Hematopoietic multipotent progenitor cell (in vitro differentiated cells): Measurements from ENCODE around the gene NAPEPLD. TPM values are rescaled to one million over a fixed set of nuclear protein-coding genes. Genes with fewer than 3 reads are reported as not detected.
"Not testable (repeated sequence)": the region's sequence is repeated elsewhere in the genome, so short reads cannot be mapped to it uniquely, and the experiment has no call there.

Experiments
- DNase-seq, 3 donors: peaks; one replicate each; pipeline ENCODE4 v3.0.0-alpha.2; 2011 to 2015; ENCODE audit warnings: low read depth in 2 of 3, low spot score in 2 of 3
- total RNA-seq: library from RNA; depleted of rRNA; stranded (reverse); fragments of >200 nt; gene quantifications from one replicate; pipeline ENCODE4 v1.2.3, GENCODE V29; 2012

Gene NAPEPLD
- total RNA-seq, 1 donor, result 5.1 TPM

DNA sequence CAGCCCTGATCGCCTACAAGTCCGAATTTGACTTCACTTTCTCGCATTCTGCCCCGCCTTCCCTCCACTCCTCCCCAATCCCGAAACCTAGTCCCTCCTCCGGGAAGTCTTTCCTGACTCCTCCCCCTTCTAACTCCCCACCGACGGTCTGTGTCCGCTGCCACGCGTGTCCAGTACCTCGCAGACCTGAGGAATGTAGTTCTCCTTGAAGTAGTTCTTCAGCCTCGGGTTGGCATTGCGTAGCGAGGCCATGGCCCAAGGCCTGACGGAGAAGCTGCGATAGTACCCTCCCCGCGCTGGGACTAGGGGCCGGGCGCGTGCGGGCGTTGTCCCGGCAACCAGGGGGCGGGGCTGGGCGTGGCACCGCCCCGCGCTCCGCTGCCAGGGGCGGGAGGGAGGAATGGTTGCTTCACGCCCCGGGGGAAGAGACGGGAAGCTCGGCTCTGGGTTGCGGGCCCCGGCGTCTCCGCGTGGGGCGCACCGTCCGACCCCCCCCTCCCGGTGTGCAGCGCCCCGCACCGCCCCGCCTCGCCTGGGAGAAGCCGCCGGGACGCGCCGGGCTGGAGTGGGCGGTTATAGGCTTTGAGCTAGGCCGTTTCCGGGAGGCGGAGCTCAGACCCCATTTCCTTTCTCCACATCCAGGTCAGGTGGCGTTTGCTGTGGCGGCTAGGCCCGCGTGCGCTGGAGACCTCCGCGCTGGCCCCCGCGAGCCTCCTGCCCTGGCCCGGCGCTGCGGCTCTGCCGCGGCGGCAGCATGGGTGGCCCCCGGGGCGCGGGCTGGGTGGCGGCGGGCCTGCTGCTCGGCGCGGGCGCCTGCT, 74.2 kb downstream of the NAPEPLD start, which contains the start of the genes ARMC10 and FBXL13:
TSS of gene ARMC10 (plus strand) at position 622 of the 818 bp plus-strand sequence. CDS start at position 755, 133 bp downstream.
TSS of gene FBXL13 (minus strand) at position 278 of the 818 bp plus-strand sequence.
- DNase-seq, result peak; percentile 88 to 94 (median 94)

DNA sequence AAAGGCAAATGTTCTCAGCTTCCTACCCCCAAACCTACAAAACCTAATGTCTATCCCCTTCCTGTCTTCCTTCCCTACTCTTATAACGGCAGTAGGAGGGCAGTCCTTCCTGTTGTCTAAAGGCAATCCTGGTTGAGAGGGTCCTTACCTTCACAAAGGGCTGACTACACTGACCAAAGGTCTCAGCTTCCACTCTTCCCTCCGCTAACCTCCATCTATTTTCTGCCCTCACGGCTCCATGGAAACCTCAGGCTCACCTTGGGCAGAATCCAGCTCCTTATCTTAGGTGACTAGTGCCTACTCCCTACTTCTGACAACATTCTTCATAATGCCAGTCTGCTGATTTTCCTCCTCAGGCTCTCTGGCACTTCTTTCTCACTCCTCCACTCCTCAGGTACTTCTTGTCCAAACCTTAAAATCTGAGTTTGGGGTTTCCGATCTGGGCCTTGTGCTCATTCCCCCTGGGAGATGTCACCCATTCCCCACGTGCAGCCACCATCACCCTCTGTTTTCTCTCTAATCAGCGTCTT, 74.8 kb downstream of the NAPEPLD start:
- DNase-seq, result no peak

GRCh38 chr7:103071000-103071399, 77.9 kb downstream of the NAPEPLD start:
- DNase-seq, result no peak

DNA sequence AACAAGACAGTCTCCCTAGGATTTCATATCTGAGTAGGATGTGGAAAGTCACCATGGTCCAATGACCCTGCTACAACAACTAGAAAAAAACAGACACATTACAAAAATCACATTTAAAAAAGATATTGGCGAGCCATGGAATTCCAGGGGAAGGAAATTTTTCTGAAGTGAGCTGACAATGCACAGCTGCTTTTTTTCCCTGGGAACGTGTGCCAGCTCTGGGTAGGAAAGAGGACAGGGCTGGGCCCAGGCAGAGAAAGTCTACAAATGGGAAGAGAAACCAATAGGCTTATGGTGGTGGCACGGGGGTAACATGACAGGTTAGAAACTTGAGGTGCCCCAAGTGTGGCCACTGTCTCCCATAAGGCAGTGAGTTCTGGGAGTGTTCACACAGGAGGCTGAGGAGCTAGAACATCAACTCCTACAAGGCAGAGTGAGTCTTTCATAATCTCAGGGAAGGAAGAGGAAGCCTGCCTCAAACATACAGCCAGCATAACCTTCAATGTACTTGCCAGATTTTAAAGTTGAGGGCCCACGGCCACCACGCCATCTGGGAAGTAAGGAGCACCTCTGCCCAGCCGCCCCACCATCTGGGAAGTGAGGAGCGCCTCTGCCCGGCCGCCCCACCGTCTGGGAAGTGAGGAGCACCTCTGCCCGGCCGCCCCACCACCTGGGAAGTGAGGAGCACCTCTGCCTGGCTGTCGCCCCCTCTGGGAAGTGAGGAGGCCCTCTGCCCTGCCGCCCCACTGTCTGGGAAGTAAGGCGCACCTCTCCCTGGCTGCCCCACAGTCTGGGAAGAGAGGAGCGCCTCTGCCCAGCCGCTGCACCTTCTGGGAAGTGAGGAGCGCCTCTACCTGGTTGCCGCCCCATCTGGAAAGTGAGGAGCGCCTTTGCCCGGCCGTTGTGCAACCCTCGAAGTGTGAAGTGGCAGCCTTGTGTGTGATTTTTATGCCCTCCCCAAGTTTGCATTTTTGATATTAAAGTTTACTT, 80.2 kb downstream of the NAPEPLD start:
- DNase-seq, result no peak

- DNase-seq, result peak in 2 of 3 donors; percentile 60 to 70
Observed at GRCh38 chr7:103065667-103066066, 83.2 kb downstream of the NAPEPLD start.

DNA sequence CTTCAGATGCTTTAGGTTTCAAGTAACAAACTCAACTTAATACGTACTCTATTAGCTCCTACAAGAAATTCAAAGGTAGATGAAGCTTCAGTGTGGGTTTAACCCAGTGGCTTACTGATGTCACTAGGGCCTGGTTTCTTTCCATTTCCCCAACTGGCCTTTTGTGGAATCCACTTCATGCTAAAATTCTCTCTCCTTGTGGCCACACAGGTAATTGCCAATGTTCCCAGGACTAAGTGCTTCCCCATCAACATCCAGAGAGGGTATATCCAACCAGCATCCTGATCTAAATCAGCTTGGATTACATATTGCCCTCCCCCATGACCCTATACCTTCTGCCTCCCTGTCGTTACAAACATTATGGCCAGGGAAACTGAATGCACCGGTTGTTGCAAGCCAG, 85.0 kb downstream of the NAPEPLD start:
- DNase-seq, result no peak

DNA sequence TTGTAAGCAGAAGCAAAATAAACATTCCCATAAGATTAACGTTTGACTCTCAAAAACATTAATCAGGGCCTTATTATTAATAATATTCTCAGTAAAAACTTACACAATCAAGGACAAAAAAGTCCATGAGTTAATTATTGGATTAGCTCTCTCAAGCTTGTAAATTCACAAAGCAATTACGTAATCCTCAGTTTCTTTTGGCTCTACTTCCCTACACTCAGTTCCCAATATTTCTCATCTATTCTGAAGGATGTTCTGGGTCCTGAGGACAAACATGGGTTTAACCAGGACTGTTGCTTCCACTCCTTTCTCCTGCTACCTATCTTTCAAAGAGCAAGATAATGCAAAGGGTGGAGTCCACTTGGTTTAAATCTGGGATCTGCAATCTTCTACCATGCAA, 89.4 kb downstream of the NAPEPLD start:
- no peak for DNase-seq

DNA sequence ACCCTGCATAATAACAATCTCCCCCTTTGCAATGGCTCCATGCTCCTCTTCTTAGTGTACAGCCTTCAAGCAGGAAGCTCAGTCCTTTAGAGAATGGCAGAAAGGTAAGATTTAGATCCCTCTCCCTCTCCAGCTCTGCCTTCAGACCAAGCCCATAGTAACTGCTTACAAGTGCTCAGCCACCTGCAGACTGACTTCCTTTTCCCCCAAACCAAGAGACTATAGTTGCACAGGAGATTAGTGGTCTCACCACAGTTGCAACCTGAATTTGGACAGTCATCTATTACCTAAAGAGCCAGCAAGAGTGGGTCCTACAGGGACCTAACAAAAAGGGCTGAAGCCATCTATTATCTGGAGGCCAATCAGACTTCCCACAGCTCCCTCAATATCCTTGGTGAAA, 90.8 kb downstream of the NAPEPLD start:
- DNase-seq, result peak in 1 of 3 donors; percentile 39

GRCh38 chr7:103056006-103056405, 92.9 kb downstream of the NAPEPLD start:
- DNase-seq, result not testable (repeated sequence)

DNA sequence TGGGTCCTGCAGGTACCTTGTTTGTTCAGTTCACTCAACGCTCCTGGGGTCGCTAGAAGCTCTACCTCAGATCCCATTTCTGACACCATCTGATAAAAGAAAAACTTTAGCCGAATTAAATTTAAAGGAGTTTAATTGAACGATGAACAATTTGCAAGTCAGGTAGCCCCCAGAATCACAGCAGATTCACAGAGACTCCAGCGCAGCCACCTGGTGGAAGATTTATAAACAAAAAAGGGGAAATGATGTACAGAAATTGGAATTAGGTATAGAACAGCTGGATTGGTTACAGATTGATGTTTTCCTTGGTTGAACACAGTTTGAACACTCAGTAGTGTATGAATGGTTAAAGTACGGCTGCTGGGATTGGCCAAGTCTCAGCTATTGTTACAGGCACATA, 97.4 kb downstream of the NAPEPLD start:
- peak in 1 of 3 donors; percentile 27 for DNase-seq

Other genes with a start within 250 kb of the NAPEPLD start
- 0.27 TPM for gene LRRC17, start 236.1 kb downstream of the NAPEPLD start, total RNA-seq
- gene FBXL13, start 74.3 kb downstream of the NAPEPLD start, total RNA-seq, result 1.3 TPM
- gene ARMC10, start 74.0 kb downstream of the NAPEPLD start, total RNA-seq, result 23.2 TPM
- gene PMPCB, start 148.3 kb upstream of the NAPEPLD start, total RNA-seq, result 70.6 TPM
- gene DNAJC2, start 195.7 kb upstream of the NAPEPLD start, total RNA-seq, result 13.7 TPM
- gene PSMC2, start 198.5 kb upstream of the NAPEPLD start, total RNA-seq, result 50.9 TPM